ENCODE data around the gene MAS1L. TPM values are rescaled to one million over a fixed set of nuclear protein-coding genes. Genes with fewer than 3 reads are reported as not detected.

Gene MAS1L
- polyA plus RNA-seq, 6 donors from 2014 or later: not detected

DNA sequence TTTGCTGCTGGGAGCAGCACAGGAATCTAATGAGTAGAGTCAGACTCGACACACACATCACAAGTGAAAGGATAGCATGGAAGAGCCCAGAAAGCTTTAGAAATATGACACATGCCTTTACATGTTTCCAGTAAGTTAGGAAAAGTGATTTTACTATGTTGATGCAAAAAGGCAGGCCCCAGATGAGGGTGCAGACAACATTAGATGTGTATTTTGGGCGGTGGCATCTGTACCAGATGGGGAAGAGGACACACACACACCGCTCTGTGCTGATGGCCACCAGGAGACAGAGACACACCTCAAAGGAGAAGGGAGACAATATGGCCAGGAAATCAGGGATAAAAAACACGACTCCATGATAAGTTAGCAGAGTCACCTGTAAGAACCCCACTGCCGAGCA is 625 bp downstream of the MAS1L start:
- H3K9me3 Mint-ChIP-seq: peaks cover 0 to 5% (median 0%) of the 10 kb centered on the region in 7 donors
- peaks cover 13 to 24% (median 15%) of the 10 kb centered on the region in 3 donors for H3K27me3 Mint-ChIP-seq
- ATAC-seq (ENCODE audit: low read depth in 2 of 2) (no peak), DNase-seq (no peak)
- no peak overlapping the region for H3K27ac Mint-ChIP-seq
- no peaks in the 10 kb centered on the region for H3K36me3 Mint-ChIP-seq
- H3K4me1 Mint-ChIP-seq: no peaks in the 10 kb centered on the region
- H3K4me3 Mint-ChIP-seq: no peak overlapping the region

DNA sequence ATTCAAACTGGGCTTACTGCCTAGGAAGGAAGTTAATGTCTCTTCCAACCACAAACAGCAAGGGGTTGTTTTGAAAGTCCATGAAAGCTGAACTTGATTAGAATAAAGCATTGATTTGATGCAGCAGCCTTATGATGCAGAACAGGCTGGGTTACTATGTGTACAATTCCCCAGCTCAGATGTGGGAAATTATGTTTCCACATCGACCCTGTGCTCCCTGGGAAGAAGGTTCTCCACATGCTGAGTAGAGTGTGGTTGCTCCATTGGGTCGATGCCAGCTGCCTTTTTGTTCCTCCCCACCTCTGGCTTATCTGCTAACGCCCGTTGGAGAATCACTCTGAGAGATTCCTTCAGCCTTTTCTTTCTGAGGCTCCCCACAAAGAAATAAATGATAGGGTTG is 1.2 kb downstream of the MAS1L start:
- H3K27me3 Mint-ChIP-seq: peaks cover 13 to 24% (median 15%) of the 10 kb centered on the region in 3 donors
- no peak overlapping the region for H3K4me3 Mint-ChIP-seq
- no peaks in the 10 kb centered on the region for H3K4me1 Mint-ChIP-seq
- no peak for ATAC-seq (ENCODE audit: low read depth in 2 of 2)
- no peak overlapping the region for H3K27ac Mint-ChIP-seq
- no peak for DNase-seq
- H3K9me3 Mint-ChIP-seq: peaks cover 0 to 11% (median 0%) of the 10 kb centered on the region in 7 donors
- no peaks in the 10 kb centered on the region for H3K36me3 Mint-ChIP-seq

DNA sequence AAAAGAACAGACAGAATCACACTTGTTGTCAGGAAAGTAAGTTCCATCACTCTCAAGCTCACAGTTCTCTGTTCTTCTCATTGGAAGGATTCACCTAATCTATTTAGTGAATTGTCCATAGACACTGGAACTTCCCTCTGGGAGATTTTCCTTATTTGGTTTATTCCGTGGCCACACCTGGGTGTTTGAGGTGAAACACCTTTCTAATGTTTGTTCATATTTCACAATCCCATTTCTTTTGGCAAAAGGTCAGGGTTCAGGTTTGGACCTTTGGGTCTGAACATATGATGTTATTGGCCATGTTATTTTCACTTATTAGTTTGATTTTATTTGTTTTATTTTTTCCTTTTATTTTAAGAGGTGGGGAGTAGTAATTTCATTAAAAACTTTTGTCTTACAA is 4.0 kb downstream of the MAS1L start:
- Mint-ChIP-seq H3K27ac (no peak overlapping the region), H3K9me3 (peaks cover 0 to 13% (median 3%) of the 10 kb centered on the region in 7 donors), H3K27me3 (peaks cover 13 to 24% (median 20%) of the 10 kb centered on the region in 3 donors), H3K4me1 (no peaks in the 10 kb centered on the region), H3K36me3 (no peaks in the 10 kb centered on the region), H3K4me3 (no peak overlapping the region)
- DNase-seq (no peak), ATAC-seq (ENCODE audit: low read depth in 2 of 2) (no peak)

DNA sequence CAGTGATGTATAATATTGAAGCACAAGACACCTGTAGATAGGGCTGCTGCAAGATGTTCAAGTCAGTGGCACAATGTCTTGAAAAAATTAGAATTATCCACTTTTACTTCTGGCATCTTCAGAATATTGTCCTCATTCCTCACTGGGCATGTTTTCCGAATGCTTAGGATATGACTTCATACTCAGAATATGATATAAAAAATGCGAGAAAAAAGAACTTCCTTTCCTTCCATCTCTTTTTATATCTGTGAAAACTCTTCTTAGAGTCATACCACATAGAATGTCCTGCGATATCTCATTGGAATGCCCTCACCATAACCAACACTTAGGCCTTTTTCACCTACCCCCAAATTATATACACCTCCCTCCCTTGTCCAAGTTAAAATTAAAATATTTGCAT is 4.6 kb downstream of the MAS1L start:
- no peak for ATAC-seq (ENCODE audit: low read depth in 2 of 2)
- Mint-ChIP-seq H3K4me1 (no peaks in the 10 kb centered on the region), H3K27ac (no peak overlapping the region), H3K9me3 (peaks cover 0 to 13% (median 3%) of the 10 kb centered on the region in 7 donors), H3K27me3 (peaks cover 13 to 24% (median 20%) of the 10 kb centered on the region in 3 donors), H3K4me3 (no peak overlapping the region), H3K36me3 (no peaks in the 10 kb centered on the region)
- no peak for DNase-seq

DNA sequence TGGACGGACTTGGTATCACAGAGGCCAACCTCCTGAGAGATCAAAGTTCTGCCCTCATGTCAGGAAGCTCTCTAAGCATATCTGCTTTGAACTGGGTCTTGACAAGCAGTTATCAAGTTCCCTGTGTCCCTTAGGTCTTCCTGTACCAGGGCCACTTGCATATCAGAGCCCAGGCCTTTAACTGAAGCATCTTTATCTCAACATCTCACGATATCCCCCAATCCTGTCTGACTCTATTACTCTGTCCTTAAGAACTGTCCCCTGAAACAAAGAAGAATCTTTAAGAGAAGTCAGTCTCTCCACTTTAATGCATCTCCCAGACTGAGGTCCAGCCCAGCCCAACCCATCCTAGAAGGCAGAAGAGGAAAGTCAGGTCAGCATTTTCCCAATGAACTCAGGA is 8.2 kb downstream of the MAS1L start:
- Mint-ChIP-seq H3K4me3 (no peak overlapping the region), H3K9me3 (peaks cover 0 to 13% (median 3%) of the 10 kb centered on the region in 7 donors), H3K27ac (no peak overlapping the region), H3K4me1 (no peaks in the 10 kb centered on the region), H3K27me3 (peaks cover 7 to 22% (median 13%) of the 10 kb centered on the region in 3 donors), H3K36me3 (no peaks in the 10 kb centered on the region)
- ATAC-seq (ENCODE audit: low read depth in 2 of 2) (no peak), DNase-seq (no peak)

DNA sequence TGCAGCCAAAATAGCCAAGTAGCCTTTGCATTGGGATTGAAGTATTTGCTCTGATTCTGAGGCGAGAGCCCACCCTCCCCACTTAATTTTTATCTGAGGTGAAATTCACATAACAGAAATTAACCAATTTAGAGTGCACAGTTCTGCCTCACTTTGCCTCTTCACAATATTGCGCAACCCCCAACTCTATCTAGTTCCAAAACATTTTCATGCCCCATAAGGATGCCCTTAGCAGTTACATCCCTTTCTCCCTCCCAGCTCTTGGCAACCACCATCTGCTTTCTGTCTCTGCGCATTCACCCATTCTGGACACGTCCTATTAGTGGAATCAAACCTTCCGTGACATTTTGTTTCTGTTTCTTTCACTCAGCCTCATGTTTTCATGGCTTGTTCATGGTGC is 9.0 kb downstream of the MAS1L start:
- no peak overlapping the region for H3K4me3 Mint-ChIP-seq
- no peak overlapping the region for H3K27ac Mint-ChIP-seq
- no peaks in the 10 kb centered on the region for H3K4me1 Mint-ChIP-seq
- ATAC-seq (ENCODE audit: low read depth in 2 of 2): no peak
- peaks cover 7 to 27% (median 13%) of the 10 kb centered on the region in 3 donors for H3K27me3 Mint-ChIP-seq
- H3K9me3 Mint-ChIP-seq: peaks cover 0 to 13% (median 3%) of the 10 kb centered on the region in 7 donors
- no peaks in the 10 kb centered on the region for H3K36me3 Mint-ChIP-seq
- DNase-seq: no peak

DNA sequence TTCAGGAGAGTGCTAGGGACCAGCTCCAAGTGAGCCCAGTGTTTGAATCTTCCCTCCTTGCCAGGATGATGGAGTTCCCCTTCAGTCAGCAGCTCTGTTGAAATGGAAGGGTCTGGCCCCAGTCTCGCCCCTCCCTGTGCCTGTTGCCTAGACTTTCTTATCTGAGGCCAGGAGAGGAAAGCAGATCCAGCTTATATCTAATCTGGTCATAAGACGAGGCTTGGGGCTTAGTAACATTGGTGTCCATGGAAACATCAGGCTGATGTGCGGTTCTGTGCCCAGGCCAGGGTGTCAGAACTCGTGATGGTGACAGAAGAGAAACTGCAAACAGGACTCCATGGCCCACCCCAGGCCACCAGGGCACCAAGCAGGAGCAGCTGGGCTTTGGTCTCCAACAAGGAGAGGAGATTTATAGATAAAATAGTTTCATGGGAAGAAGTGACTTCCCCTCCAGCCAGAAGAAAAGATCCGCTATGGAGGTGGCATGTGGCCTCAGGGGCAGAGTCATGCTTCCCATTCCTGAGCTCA is 9.8 kb downstream of the MAS1L start:
- Mint-ChIP-seq H3K4me1 (no peaks in the 10 kb centered on the region), H3K4me3 (no peak overlapping the region), H3K9me3 (peaks cover 0 to 19% (median 4%) of the 10 kb centered on the region in 7 donors), H3K27ac (no peak overlapping the region), H3K36me3 (peaks cover 0 to 3% of the 10 kb centered on the region in 2 donors), H3K27me3 (peaks cover 13 to 23% (median 15%) of the 10 kb centered on the region in 3 donors)
- ATAC-seq (ENCODE audit: low read depth in 2 of 2) (no peak), DNase-seq (no peak)

DNA sequence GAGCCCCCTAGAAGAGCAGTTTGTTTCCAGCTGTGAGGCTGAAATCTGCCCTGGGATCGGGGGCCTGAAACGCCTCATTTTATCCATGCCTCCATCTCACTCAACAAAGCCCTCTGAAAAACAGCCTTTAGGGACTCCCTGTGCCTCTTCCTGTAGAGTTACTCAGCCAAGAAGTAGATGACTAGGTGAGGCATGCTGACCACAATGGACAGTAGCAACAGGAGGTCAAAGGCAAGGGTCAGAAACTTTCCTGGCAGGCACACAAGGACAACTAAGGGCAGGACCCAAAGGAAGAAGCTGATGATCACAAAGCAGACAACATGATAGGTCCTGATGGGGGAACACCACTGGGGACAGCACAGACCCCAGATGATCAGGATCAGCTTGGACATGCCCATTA is 12.8 kb downstream of the MAS1L start:
- H3K9me3 Mint-ChIP-seq: peaks cover 0 to 8% (median 0%) of the 10 kb centered on the region in 7 donors
- H3K36me3 Mint-ChIP-seq: peaks cover 0 to 8% of the 10 kb centered on the region in 2 donors
- H3K4me3 Mint-ChIP-seq: no peak overlapping the region
- no peak overlapping the region for H3K27ac Mint-ChIP-seq
- ATAC-seq (ENCODE audit: low read depth in 2 of 2): no peak
- no peaks in the 10 kb centered on the region for H3K4me1 Mint-ChIP-seq
- no peak for DNase-seq
- H3K27me3 Mint-ChIP-seq: peaks cover 19 to 26% (median 24%) of the 10 kb centered on the region in 3 donors

DNA sequence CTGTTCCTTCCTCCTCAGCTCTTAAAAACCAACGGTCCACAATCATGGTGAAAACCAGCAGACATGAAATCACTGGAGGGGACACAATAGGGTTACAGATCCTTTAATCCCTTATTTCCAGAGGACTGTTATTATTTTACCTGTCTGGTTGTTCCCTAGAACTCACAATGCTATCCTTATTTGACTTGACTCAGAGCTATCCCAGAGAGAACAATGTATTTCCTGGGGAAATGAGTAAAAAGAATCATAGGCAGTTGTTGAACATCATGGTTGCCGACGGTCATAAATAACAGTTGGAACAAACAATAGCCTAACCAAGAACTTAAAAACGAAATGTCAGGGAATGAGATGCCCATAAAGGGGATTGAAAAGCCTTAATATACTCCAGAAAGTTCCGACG is 21.5 kb downstream of the MAS1L start:
- H3K4me3 Mint-ChIP-seq: no peak overlapping the region
- DNase-seq (no peak), ATAC-seq (ENCODE audit: low read depth in 2 of 2) (no peak)
- peaks cover 18 to 48% (median 43%) of the 10 kb centered on the region in 3 donors for H3K27me3 Mint-ChIP-seq
- no peak overlapping the region for H3K27ac Mint-ChIP-seq
- no peaks in the 10 kb centered on the region for H3K4me1 Mint-ChIP-seq
- H3K36me3 Mint-ChIP-seq: no peaks in the 10 kb centered on the region
- H3K9me3 Mint-ChIP-seq: peaks cover 0 to 2% (median 0%) of the 10 kb centered on the region in 7 donors

DNA sequence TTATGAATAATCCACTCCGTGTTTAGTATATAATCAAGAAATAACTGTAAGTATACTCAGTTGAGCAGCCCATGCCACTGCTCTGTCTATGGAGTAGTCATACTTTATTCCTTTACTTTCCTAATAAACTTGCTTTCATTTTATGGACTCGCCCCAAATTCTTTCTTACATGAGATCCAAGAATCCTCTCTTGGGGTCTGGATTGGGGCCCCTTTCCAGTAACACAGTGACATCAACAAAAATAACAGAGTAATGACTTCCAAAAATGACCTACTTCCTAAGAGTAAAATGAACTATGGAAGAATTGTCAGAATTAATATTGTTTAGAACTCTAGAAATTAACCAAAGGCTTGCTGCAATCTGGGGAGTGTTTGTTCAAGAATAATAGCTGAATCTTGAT is 22.0 kb downstream of the MAS1L start:
- ATAC-seq (ENCODE audit: low read depth in 2 of 2): no peak
- Mint-ChIP-seq H3K9me3 (peaks cover 0 to 2% (median 0%) of the 10 kb centered on the region in 7 donors), H3K4me1 (no peaks in the 10 kb centered on the region), H3K36me3 (no peaks in the 10 kb centered on the region), H3K27ac (no peak overlapping the region), H3K27me3 (peaks cover 18 to 46% (median 43%) of the 10 kb centered on the region in 3 donors), H3K4me3 (no peak overlapping the region)
- no peak for DNase-seq

DNA sequence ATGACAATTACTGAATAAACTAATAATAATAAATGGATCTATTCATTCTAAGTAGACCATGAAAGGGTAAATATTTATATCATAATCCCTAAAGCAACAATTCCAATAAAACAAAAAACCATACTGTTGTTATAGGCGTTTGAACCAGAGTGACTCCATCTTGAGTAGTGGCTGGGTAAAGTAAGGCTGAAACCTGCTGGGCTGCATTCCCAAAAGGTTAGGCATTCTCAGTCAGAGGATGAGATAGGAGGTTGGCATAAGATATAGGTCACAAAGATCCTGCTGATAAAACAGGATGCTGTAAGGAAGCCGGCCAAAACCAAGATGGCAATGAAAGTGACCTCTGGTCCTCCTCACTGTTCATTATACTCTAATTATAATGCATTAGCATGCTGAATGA is 22.5 kb downstream of the MAS1L start:
- peaks cover 0 to 2% (median 0%) of the 10 kb centered on the region in 7 donors for H3K9me3 Mint-ChIP-seq
- ATAC-seq (ENCODE audit: low read depth in 2 of 2) (no peak), DNase-seq (no peak)
- no peaks in the 10 kb centered on the region for H3K4me1 Mint-ChIP-seq
- H3K27me3 Mint-ChIP-seq: peaks cover 18 to 46% (median 42%) of the 10 kb centered on the region in 3 donors
- H3K36me3 Mint-ChIP-seq: no peaks in the 10 kb centered on the region
- H3K4me3 Mint-ChIP-seq: no peak overlapping the region
- H3K27ac Mint-ChIP-seq: no peak overlapping the region

DNA sequence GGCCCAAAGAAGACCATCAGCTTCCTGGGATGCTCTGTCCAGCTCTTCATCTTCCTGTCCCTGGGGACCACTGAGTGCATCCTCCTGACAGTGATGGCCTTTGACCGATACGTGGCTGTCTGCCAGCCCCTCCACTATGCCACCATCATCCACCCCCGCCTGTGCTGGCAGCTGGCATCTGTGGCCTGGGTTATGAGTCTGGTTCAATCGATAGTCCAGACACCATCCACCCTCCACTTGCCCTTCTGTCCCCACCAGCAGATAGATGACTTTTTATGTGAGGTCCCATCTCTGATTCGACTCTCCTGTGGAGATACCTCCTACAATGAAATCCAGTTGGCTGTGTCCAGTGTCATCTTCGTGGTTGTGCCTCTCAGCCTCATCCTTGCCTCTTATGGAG is 25.7 kb downstream of the MAS1L start:
- no peak overlapping the region for H3K4me3 Mint-ChIP-seq
- ATAC-seq (ENCODE audit: low read depth in 2 of 2): no peak
- no peaks in the 10 kb centered on the region for H3K4me1 Mint-ChIP-seq
- H3K27me3 Mint-ChIP-seq: peaks cover 23 to 32% (median 28%) of the 10 kb centered on the region in 3 donors
- DNase-seq: no peak
- no peaks in the 10 kb centered on the region for H3K36me3 Mint-ChIP-seq
- no peak overlapping the region for H3K27ac Mint-ChIP-seq
- peaks cover 0 to 2% (median 0%) of the 10 kb centered on the region in 7 donors for H3K9me3 Mint-ChIP-seq

DNA sequence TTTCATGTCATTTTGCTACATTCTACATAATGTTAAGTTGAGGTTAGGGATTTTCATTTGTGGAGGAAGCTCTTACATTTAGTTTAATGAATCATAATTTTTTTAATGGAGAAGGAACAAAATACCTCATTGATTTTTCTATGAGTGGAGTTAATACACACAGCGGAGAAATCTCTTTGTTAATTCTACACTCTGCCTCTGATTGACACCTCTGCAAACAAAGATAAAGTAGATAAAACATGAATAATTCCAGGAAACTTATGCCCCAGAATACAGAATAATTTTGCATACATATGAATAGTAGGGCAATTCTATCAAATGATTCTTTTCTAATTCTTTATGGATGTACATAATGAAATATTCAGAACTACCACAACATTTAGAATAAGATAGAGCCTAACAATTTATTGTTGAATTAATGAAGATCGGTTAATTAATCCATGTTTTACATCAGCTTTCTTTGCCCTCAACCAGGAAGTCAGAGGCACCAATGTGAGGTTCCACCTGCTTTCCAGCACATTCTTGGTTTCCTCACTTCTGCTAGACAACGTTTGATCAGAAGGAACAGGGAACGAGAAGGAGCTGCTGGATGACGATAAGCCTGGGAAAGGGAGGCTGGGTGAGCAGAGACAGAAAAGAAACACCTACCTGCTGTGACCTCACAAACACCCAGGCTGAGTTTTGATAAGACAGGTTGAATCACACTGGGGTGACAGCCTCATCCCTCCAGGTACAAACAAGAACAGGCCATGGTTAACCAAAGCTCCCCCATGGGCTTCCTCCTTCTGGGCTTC is 26.5 kb downstream of the MAS1L start:
- H3K4me3 Mint-ChIP-seq: no peak overlapping the region
- peaks cover 0 to 2% (median 0%) of the 10 kb centered on the region in 7 donors for H3K9me3 Mint-ChIP-seq
- peaks cover 20 to 26% (median 23%) of the 10 kb centered on the region in 3 donors for H3K27me3 Mint-ChIP-seq
- H3K4me1 Mint-ChIP-seq: no peaks in the 10 kb centered on the region
- ATAC-seq (ENCODE audit: low read depth in 2 of 2) (no peak), DNase-seq (no peak)
- no peak overlapping the region for H3K27ac Mint-ChIP-seq
- no peaks in the 10 kb centered on the region for H3K36me3 Mint-ChIP-seq

DNA sequence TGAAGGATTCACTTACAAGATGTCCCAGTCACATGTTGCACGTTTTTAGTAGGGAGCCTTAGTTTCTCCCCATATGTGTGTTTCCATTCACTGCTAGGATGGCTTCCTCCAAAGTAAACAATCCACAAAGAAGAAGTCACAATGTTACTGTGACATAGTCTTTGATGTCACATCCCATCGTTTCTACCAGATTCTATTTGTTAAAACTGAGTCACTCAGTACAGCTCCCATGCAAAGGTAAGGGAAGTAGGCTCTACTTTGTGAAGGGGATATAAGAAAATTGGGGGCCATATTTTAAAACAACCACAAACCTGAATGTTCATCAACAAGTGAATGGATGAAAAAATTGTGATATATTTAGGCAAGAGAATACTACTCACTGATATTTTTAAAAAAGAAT is 30.8 kb downstream of the MAS1L start, which contains the start of the genes OR11A1 and OR2H1:
TSS of gene OR11A1 (minus strand) at position 101 of the 400 bp plus-strand sequence. CDS start 29,430 bp downstream, outside the sequence.
TSS of gene OR2H1 (plus strand) at position 185 of the 400 bp plus-strand sequence. CDS start 4,615 bp downstream, outside the sequence.
- peaks cover 0 to 2% (median 0%) of the 10 kb centered on the region in 7 donors for H3K9me3 Mint-ChIP-seq
- H3K27me3 Mint-ChIP-seq: peaks cover 6 to 11% (median 8%) of the 10 kb centered on the region in 3 donors
- H3K4me3 Mint-ChIP-seq: no peak within 1 kb of the TSS
- no peaks in the 10 kb centered on the region for H3K36me3 Mint-ChIP-seq
- ATAC-seq (ENCODE audit: low read depth in 2 of 2) (no peak), DNase-seq (no peak)
- H3K27ac Mint-ChIP-seq: no peak within 1 kb of the TSS
- H3K4me1 Mint-ChIP-seq: no peaks in the 10 kb centered on the region
